ENCODE results near the gene ARRDC1. TPM values are rescaled to one million over a fixed set of nuclear protein-coding genes. Genes with fewer than 3 reads are reported as not detected.

The ARRDC1 gene
- total and polyA plus RNA-seq, 9 of the 15 experiments (the other 6 are each of a cell fraction or from before 2014, with no cell fraction given): 0.21 to 45.3 (median 18.6) TPM

DNA sequence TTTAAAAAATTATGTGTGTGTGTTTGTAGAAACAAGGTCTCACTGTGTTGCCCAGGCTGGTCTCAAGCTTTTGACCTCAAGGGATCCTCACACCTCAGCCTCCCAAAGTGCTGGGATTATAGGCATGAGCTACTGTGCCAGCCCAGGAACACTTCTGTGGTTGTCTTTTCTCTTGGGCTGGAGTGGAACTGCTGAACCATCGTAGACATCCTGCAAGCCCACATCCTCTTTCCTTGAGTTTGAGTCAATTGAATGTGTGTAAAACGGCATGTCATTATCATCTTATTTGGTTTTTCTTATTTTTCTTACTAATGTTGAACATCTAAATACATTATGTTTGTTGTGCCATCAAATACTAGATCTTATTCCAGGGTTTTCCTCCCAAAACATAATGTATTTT is 53.3 kb downstream of the ARRDC1 start:
- WGBS (ENCODE audit: insufficient coverage, low coverage, missing lambda C conversion rate): 80% methylated on average over 2 of the region's 2 CpGs
- H3K79me2 ChIP-seq (ENCODE audit: control insufficient read depth, insufficient read depth, low read length): peaks cover 74% of the 10 kb centered on the region
- no peak overlapping the region for H3K27ac ChIP-seq (ENCODE audit: extremely low read depth, low read depth, low read length)
- intact Hi-C loops (cut with micrococcal nuclease): no loop called here
- H2AFZ ChIP-seq (ENCODE audit: low read depth, low read length): no peak overlapping the region
- POLR2A ChIA-PET: interaction anchor here (0.6 to 0.7 kb wide), 3 partner anchors 9 to 36 kb away, joined by 3 to 5 read pairs (median 3); no protein-coding TSS in a partner anchor
- TF ChIP-seq ZC3H8 (IDR thresholded peaks at IDR 0.05): no peak
- no peak for TF ChIP-seq HDAC1 (IDR thresholded peaks at IDR 0.05)
- TF ChIP-seq ZNF717 (CRISPR knock-in tag; IDR thresholded peaks at IDR 0.05): no peak
- no peak for TF ChIP-seq NFYB (IDR thresholded peaks at IDR 0.05; ENCODE audit: extremely low read depth, insufficient read length)
- no peak for TF ChIP-seq FOSL1 (tag; conservative IDR thresholded peaks at IDR 0.05)
- no peak for TF ChIP-seq CCAR2 (IDR thresholded peaks at IDR 0.05; ENCODE audit: low read depth, low read length)
- TF ChIP-seq NBN (IDR thresholded peaks at IDR 0.05; ENCODE audit: low read depth): no peak
- no peak for TF ChIP-seq ZNF184 (CRISPR knock-in tag; IDR thresholded peaks at IDR 0.05)
- TF ChIP-seq EZH2 (IDR thresholded peaks at IDR 0.05; ENCODE audit: borderline replicate concordance, low read depth, low read length): no peak
- TF ChIP-seq ZNF324 (CRISPR knock-in tag; IDR thresholded peaks at IDR 0.05): no peak
- TF ChIP-seq BCL6 (CRISPR knock-in tag; IDR thresholded peaks at IDR 0.05): no peak
- TF ChIP-seq ZC3H11A (IDR thresholded peaks at IDR 0.05; ENCODE audit: low read depth, low read length): no peak
- TF ChIP-seq, protein P1, sequence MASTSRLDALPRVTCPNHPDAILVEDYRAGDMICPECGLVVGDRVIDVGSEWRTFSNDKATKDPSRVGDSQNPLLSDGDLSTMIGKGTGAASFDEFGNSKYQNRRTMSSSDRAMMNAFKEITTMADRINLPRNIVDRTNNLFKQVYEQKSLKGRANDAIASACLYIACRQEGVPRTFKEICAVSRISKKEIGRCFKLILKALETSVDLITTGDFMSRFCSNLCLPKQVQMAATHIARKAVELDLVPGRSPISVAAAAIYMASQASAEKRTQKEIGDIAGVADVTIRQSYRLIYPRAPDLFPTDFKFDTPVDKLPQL (IDR thresholded peaks at IDR 0.05; ENCODE audit: extremely low read depth, insufficient read length): no peak
- no peak for TF ChIP-seq TCF3 (CRISPR knock-in tag; IDR thresholded peaks at IDR 0.05)
- TF ChIP-seq HNRNPH1 (optimal IDR thresholded peaks at IDR 0.05; ENCODE audit: low read depth, low read length): no peak
- no peak for TF ChIP-seq KDM5B (IDR thresholded peaks at IDR 0.05; ENCODE audit: insufficient replicate concordance, low read depth, low read length)
- TF ChIP-seq ZNF518B (CRISPR knock-in tag; IDR thresholded peaks at IDR 0.05): no peak
- TF ChIP-seq ZNF124 (CRISPR knock-in tag; IDR thresholded peaks at IDR 0.05): no peak
- no peak for TF ChIP-seq HMGN3 (IDR thresholded peaks at IDR 0.05; ENCODE audit: borderline replicate concordance, extremely low read depth, insufficient read length, low read depth, low read length)
- TF ChIP-seq SP2 (IDR thresholded peaks at IDR 0.05; ENCODE audit: extremely low read depth, low read depth, low read length, poor library complexity, severe bottlenecking): no peak
- H3K9ac ChIP-seq (ENCODE audit: insufficient read depth in 1 of 2, low read depth in 2 of 2, low read length in 2 of 2): no peak overlapping the region
- no TSS peak for BruUV-seq (replicated peaks)
- ATAC-seq: no peak
- H3K27me3 ChIP-seq (ENCODE audit: control insufficient read depth in 2 of 2, insufficient read depth in 2 of 2, low read length in 2 of 2): no peaks in the 10 kb centered on the region
- no peaks in the 10 kb centered on the region; a peak in 1 of 5 replicates for H3K4me1 ChIP-seq (replicated peaks in 1 of 2; ENCODE audit: control insufficient read depth in 2 of 2, insufficient read depth in 2 of 2, low read length in 2 of 2)
- in situ Hi-C loops (cut with MboI): no loop called here
- peaks cover 2% of the 10 kb centered on the region for H3K9me1 ChIP-seq (ENCODE audit: control insufficient read depth, insufficient read depth, low read length)
- CTCF ChIA-PET (ENCODE audit: low intra/inter-chr PET ratio): no interaction called here
- H3K4me2 ChIP-seq (ENCODE audit: insufficient read depth, low read length): no peak overlapping the region
- FAIRE-seq: no peak
- no peak for DNase-seq (ENCODE audit: extremely low read depth in 1 of 4, low spot score in 3 of 4)
- H3K36me3 ChIP-seq (ENCODE audit: control insufficient read depth, insufficient read depth, low read length): peaks cover 9% of the 10 kb centered on the region; the same call in 2 of the 3 replicates
- no peak overlapping the region for H3K4me3 ChIP-seq
- no peaks in the 10 kb centered on the region for H3K9me3 ChIP-seq (replicated peaks; ENCODE audit: control insufficient read depth, insufficient read depth, low read depth, low read length)
- H4K20me1 ChIP-seq (replicated peaks; ENCODE audit: control insufficient read depth, insufficient read depth, low read length): 0 out of 2 replicates have a peak, but pooled peaks cover 4% of the 10 kb centered on the region

Data from K562 (cell line).